NCI-H446 (cell line): ENCODE results near the gene LMNTD2.

Experiments used
- DNase-seq, 2 experiments: peaks; one replicate each; lab custom pipeline; 2025; lab: John Stamatoyannopoulos, UW

Gene LMNTD2, protein sequence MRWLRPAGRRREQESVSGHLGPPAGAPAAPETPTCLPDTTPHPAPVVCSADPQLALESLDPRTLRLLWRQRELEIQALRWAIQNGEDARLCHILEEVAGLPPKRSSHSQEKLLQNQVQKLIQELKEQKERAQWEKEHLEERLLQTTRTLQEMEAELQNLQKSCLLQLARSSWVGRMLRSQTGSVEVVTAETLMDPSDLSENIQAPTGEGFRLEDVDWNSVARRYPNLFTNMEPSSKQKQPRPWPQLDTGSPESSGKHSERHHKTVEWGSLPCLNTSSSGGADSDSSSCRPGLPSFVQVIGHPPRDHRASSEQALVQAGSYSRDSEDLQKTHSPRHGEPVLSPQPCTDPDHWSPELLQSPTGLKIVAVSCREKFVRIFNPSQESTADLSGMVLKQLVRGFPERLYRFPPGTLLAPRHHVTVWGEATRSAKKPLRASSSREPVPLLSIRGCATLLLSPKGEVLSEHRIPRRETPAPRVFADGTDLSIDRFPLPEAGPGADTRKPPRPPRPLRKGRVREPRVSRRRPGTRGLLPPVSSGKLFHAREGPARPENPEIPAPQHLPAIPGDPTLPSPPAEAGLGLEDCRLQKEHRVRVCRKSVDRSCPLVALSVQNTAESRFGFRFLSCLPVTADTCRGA

DNA sequence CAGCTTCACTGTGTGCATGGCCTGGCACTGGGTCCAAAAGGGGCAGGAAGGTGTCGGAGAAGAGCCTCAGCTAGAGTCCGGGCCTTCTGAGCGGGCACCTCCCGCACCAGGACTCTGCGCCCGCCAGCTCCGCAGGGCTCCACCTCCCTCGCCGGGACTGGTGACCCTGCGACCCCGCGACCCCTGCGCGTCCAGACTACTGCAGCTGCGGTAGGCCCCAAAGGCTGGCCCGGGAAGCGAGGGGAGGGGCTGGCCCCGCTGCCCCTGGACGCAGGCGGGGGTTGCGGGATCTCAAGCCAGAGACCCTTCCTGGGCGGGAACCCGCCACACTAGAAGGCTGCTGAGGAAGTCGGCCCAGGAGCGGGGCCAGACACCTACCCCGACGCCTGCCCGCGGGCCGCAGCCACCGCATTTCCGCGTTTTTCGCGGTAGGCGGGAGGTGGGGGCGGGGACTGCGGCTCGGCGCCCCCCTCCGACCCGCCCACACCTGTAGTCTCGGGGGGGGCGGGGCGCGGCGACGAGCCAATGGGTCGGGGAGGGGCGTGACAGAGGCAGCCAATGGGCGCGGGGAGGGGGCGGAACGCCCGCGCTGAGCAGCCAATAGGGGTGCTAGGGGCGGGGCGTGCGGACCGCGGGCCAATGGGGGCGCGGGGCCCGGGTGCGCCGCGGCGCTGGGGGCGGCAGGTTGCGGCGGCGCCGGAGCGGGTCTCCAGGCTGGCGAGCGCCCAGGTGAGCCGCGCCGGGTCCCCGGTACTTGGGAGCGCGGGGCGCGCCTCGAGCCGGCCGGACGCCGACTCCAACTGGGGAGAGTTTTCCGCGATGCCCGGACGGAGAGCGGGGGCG lies at the start of gene LMNTD2, which contains the start of gene RASSF7:
TSS of gene LMNTD2 (minus strand) at position 434 of the 843 bp plus-strand sequence. CDS start at position 412, 22 bp downstream.
TSS of gene RASSF7 (plus strand) at position 666 of the 843 bp plus-strand sequence. CDS start 799 bp downstream, outside the sequence.
- peak; percentile 75 to 92 for DNase-seq

DNA sequence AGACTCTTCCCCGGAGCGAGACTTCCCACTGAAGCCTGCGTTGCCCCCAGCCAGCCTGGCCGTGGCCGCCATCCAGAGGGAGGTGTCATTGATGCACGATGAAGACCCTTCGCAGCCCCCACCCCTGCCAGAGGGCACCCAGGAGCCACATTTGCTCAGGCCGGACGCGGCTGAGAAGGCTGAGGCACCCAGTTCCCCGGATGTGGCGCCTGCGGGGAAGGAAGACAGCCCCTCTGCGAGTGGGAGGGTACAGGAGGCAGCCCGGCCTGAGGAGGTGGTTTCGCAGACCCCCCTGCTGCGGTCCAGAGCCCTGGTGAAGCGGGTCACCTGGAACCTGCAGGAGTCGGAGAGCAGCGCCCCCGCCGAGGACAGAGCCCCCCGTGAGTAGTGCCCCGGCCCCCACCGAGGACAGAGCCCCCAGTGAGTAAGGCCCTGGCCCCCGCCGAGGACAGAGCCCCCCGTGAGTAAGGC lies 48.8 kb upstream of the LMNTD2 start:
- DNase-seq: no peak

DNA sequence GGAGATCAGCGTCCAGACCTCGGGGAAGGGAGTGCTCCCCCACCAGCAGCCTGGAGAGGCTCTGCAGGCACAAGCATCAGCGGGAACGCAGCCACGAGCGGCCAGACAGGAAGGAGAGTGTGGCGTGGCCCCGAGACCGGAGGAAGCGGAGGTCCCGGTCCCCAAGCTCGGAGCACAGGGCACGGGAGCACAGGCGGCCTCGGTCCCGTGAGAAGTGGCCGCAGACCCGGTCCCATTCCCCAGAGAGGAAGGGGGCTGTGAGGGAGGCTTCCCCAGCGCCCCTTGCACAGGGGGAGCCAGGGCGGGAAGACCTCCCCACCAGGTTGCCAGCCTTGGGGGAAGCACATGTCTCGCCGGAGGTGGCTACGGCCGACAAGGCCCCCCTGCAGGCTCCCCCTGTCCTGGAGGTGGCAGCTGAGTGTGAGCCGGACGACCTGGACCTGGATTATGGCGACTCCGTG lies 48.3 kb upstream of the LMNTD2 start:
- DNase-seq: no peak

DNA sequence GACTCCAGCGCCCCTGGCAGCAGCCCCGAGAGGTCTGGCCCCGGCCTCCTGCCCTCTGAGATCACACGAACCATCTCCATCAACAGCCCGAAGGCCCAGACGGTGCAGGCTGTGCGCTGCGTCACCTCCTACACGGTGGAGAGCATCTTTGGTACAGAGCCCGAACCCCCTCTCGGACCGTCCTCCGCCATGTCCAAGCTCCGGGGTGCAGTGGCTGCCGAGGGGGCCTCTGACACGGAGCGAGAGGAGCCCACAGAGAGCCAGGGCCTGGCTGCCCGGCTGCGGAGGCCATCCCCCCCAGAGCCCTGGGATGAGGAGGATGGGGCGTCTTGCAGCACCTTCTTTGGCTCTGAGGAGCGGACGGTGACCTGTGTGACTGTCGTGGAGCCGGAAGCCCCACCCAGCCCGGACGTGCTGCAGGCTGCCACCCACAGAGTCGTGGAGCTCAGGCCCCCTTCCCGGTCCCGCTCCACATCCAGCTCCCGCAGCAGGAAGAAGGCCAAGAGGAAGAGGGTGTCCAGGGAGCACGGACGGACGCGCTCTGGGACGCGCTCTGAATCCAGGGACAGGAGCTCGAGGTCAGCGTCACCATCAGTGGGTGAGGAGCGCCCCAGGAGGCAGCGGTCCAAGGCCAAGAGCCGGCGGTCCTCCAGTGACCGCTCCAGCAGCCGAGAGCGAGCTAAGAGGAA lies 47.6 kb upstream of the LMNTD2 start:
- DNase-seq: no peak

DNA sequence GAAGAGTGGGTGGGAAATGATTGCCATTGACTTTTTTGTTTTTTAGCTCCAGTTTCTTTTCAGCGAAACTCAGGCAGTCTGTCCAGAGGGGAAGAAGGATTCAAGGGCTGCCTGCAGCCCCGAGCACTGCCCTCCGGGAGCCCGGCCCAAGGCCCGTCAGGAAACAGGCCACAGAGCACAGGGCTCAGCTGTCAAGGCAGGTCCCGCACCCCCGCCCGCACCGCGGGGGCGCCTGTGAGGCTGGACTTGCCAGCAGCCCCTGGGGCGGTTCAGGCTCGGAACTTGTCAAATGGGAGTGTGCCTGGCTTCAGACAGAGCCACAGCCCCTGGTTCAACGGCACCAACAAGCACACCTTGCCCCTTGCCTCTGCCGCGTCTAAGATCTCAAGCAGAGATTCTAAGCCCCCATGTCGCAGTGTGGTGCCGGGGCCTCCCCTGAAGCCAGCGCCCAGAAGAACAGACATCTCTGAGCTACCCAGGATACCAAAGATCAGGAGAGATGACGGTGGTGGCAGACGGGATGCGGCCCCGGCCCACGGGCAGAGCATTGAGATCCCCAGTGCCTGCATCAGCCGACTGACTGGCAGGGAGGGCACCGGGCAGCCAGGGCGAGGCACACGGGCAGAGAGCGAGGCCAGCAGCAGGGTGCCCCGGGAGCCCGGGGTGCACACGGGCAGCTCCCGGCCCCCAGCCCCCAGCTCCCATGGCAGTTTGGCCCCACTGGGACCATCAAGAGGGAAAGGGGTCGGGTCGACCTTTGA lies 46.7 kb upstream of the LMNTD2 start:
- DNase-seq: no peak

DNA sequence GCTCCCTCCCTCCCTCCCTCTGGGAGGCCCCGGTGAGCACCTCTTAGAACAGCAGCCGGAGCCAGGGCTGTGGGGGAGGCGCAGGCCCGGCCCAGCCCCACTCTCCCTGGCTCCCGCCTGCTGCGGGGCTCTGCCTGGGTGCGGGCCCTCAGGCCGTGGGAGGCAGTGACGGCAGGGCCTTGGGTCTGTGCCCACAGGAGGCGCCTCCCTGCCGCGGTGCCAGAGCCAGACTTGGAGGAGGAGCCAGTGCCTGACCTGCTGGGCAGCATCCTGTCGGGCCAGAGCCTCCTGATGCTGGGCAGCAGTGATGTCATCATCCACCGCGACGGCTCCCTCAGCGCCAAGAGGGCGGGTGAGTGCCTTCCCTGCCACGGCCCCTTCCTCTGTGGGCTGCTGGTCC lies 45.7 kb upstream of the LMNTD2 start:
- DNase-seq: no peak

DNA sequence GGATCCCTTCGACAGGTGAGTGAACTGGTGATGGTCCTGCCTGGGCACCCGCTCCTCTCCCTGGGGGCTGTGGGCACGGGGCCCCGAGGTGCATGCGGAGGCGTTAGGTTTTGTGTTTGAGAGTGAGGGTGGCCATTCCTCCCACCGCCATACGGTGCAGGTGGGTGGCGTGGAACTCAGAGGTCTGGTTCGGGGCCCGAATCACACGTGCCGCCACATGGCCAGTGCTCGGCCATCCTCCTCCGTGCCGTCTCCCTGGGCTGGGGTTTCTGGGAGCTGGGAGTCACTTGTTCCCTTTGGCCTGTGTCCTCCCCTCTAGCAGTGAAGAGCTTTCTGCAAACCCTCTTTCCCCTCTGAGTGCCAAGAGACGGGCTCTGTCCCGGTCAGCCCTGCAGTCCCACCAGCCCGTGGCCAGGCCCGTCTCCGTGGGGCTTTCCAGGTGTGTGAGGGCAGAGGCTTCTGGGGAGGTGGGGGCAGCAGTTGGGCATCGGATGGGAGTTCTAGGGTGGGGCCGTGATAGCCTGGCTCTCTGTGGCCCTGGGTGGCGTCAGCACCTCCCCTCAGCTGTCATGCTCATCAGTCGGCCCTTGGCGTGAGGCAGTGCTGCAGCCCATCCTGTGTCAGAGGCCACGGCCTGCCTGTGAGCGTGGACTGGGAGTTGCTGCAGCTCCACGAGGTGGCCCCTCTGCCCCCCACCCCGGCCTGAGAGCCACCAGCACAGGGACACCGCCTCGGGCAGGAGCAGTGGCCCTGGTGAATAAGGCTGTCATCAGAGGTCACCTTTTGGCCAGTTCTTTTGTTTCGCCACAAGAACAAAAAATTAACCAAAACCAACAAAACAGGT lies 45.0 kb upstream of the LMNTD2 start:
- no peak for DNase-seq

DNA sequence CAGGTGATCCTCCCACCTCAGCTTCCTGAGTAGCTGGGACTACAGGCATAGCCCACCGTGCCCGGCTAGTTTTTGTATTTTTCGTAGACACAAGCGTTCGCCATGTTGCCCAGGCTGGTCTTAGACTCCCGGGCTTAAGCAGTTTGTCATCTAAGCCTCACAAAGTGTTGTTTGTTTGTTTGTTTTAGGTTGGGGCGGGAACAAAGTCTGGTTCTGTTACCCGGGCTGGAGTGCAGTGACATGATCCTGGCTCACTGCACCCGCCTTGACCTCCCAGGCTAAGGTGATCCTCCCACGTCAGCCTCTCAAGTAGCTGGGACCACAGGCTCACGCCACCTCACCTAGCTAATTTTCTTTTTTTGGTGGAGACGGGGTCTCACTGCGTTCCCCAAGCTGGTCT lies 42.6 kb upstream of the LMNTD2 start:
- DNase-seq: no peak

DNA sequence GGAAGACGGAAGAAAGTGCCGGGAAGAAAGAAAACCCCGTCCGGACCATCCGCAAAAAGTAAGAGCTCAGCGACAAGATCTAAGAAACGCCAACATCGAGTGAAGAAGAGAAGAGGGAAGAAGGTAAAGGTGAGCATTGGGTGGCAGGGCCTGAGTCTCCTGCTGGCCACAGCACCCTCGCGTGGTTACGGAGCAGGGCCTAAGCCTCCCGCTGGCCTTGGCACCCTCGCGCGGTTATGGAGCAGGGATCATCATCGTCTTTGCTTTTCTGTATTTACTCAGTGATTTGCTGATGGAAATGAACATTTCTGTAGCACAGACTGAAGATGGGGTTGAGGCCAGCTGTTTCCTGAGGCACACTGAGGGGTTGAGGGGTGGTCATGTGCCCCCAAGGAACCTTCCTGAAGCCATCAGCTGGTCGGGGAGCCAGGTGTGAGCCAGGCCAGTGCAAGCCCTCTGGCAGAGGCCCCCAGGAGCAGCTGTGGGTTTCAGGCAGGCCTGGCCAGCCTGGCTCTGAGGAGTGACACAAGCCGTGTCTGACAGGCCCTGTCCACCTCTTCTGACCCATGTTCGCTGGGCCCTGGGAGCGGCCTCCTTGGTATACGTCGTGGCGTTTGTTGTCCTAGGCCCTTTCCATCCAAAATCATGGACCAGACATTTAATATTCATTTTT lies 41.2 kb upstream of the LMNTD2 start:
- no peak for DNase-seq

DNA sequence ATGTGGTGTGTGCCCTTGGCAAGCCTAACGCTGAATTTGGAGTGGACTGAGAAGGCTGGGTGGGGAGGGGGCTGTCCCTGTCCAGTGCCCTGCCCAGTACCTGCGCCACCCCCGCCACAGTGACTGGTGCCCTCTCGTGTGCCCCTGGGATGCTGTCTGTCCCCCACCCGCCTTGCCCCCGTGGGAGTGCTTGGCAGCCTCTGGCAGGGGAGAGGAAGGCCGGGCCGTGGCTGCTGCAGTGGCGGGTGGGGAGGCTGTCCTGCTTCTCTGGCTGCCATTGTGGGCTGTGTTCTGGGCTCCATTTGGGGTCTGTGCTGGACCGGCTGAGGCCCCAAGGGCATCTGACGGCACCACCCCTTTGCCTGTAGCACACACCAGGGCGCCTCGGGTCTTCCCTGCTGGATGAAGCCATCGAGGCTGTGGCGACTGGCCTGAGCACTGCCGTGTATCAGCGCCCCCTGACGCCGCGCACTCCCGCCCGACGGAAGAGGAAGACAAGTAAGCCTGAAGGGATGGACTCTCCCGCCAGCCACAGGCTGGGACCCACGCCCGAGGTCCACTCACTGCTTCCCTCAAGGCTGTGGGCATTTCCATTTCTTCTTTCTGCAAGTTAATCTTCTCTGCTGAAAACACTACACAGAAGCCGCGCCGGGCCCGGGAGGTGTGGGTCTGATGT lies 37.6 kb upstream of the LMNTD2 start:
- DNase-seq: no peak

DNA sequence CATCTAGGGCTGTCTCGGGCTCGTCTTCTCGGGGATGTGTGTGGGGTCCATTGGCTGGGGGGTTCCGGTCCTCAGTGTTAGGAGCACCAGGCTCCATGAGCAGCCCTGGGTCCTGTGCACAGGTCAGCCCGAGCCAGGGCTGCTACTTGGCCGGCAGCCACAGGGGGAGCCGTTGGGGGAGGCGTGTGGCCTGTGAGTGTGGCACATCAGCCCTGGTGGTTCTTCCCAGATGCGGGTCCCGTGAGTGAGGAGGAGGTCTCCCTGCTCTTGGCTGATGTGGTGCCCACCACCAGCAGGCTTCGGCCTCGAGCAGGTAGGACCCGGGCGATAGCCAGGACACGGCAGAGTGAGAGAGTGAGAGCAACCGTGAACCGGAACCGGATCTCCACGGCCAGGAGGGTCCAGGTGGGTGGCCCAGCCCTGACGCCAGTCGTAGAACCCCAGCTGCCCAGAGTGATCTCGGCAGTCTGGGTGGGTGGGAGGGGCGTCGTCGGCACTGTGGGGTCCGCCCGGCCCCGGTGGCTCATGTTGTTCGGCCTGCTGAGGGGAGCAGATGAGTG lies 36.7 kb upstream of the LMNTD2 start:
- DNase-seq: no peak

DNA sequence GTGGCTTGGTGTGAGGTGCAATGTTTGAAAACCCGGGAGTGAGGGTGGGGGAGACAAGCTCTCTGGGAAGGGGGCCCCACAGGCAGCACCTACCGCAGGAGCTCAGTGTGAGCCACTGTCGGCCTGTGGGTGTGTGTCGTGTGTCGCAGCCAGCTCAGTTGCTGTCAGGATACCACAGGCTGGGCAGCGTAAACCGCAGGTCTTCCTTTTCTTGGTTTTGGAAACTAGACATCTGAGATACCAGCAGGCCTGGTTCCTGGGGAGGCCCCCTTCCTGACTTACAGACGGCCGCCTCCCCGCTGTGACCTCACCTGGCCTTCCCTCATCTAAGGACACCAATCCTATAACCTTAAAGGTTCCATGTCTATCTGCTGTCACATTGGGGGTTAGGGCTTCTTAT lies 35.8 kb upstream of the LMNTD2 start:
- DNase-seq: no peak

DNA sequence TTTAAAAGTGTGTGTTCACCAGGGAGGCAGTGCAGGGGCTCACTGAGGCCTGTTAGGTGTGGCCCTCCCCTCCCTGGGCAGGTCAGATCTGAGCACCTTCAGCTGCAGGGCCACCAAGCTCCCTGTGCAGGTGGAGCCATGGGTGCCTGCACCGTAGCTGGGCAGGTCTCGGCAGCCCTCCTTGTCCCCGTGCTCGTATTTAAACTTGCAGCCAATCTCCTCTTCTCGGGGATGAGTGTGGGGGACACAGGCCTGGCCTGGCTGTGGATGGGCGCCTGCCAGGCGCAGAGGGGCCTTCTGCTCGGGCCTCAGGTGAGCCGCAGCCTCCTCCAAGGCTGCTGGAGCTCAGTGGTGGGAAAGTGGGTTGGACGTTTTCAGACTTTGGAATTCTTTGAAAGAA lies 34.9 kb upstream of the LMNTD2 start:
- no peak for DNase-seq

DNA sequence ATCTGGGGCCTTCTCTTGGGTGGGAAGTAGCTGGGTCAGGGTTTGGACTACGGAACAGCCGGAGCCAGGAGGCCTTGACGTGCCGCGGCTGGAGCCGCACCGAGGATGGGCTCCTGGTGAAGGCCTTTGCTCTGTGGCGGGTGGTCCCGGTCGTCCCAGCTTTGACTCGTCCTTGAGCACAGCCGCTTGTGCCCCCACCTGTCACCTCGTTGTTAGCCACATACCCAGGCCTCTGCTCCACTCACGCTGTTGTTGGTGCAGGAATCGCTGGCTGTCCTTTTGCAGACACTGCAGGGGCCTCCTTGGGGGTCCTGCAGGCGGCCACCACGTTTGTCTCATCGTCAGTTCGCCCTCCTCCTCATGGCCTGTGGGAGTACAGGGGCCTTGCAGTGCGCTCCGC lies 32.8 kb upstream of the LMNTD2 start:
- DNase-seq: no peak

DNA sequence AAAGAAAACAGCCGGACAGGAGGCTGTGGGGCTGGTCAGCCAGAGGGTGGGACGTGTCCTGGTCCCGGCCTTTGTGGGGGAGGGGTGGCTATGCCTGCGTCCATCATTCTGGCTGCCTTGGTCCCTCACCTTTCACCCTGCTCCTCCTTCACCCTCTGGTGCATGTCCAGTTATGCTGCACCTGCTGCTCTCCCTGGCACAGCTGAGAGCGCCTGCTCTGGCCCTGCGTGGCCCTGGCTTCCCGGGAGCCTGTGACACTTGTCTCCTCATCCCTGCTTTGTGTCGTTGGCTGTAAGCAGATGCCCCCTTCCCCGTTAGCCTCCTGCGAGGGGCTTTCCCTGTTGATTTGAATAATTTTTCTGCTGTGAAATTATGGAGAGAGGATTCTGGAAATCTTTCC lies 32.4 kb upstream of the LMNTD2 start:
- DNase-seq: no peak

DNA sequence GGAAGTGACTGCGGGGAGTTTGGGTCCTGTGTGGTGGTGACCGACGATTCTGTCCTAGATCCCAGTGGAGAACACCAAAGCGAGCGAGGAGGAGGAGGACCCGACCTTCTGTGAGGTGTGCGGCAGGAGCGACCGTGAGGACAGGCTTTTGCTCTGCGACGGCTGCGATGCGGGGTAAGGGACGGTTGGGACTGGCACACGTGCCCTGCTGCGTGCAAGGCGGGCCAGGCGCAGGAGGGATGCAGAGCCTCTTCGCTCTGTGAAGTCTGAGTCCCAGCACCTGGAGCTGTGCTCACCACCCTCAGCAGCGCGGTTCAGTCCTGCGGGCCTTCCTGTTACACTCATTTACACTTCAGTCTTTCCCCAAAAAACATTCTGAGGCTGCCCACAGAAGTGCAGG lies 32.0 kb upstream of the LMNTD2 start:
- DNase-seq: no peak

DNA sequence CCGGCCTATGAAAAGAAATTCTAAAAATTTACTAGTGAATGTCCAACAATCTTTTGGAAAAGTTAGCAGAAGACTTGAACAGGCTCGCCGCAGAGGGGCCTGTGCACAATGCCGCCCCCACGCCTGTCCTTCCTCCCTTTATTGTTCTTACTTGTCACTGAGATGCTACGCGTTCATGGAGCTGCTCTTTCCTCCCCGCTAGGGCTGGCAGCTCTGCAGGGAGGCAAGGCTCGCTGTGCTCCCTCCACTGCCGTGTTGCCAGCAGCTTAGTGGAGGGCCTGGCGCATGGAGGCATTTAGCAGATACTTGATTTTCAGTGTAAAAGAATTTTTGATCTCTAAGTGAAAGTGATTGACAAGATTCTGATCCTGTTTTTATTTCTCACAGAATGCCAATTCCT lies 30.5 kb upstream of the LMNTD2 start:
- DNase-seq: no peak

DNA sequence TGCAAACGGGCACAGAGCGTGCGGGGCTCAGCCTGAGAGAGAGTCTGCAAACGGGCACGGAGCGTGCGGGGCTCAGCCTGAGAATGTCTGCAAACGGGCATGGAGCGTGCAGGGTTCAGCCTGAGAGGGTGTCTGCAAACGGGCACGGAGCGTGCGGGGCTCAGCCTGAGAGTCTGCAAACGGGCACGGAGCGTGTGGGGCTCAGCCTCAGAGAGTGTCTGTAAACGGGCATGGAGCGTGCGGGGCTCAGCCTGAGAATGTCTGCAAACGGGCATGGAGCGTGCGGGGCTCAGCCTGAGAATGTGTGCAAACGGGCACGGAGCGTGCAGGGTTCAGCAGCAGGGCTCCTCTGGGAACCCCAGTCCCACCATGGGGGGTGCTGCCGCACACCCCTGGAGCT lies 29.3 kb upstream of the LMNTD2 start:
- DNase-seq: no peak

DNA sequence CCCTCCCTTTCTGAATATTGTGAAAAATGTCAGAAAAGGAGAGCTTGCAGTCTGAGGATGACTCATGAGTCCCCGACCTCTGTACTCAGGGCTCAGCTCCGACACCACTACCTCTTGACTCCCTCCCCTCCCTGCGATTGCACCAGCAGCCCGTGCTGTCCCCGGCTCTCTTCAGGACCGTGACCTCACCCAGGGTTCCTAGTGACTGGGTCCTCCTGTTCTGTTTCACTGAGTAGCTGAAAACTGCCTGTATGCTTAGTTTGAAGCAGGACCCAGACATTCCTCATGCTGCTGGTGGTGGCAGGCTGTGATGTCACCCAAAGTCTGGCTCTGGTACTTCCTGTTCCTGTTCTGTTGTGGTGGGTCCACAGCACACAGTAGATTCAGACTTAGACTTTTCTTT lies 27.4 kb upstream of the LMNTD2 start:
- no peak for DNase-seq
